Measurements from ENCODE around the gene STEAP3.

DNA sequence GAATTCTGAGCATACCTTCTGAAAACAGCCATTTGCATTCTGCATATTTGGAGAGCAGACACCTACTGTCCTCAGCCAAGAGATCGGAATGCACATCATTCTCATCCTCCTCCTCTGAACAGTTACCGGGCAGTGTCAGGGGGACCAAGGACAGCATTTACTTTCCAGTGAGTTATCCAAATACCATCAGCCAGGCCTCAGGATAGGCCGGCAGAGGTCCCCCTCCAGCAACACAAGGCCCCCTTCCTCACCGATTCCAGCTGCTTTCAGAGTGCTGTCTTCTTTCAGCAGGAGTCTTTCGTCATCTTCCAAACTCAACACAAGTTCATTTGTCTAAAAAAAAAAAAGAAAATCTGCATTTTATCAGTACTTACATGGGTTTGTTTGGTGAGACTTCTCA, 87.7 kb downstream of the STEAP3 start:
- TF ChIP-seq EP300 (IDR thresholded peaks at IDR 0.05) (no peak), POLR2A (IDR thresholded peaks at IDR 0.05) (no peak), POLR2AphosphoS5 (IDR thresholded peaks at IDR 0.05) (no peak)
- TF ChIP-seq, protein P1, sequence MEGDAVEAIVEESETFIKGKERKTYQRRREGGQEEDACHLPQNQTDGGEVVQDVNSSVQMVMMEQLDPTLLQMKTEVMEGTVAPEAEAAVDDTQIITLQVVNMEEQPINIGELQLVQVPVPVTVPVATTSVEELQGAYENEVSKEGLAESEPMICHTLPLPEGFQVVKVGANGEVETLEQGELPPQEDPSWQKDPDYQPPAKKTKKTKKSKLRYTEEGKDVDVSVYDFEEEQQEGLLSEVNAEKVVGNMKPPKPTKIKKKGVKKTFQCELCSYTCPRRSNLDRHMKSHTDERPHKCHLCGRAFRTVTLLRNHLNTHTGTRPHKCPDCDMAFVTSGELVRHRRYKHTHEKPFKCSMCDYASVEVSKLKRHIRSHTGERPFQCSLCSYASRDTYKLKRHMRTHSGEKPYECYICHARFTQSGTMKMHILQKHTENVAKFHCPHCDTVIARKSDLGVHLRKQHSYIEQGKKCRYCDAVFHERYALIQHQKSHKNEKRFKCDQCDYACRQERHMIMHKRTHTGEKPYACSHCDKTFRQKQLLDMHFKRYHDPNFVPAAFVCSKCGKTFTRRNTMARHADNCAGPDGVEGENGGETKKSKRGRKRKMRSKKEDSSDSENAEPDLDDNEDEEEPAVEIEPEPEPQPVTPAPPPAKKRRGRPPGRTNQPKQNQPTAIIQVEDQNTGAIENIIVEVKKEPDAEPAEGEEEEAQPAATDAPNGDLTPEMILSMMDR (IDR thresholded peaks at IDR 0.05): no peak
